LNCAP (cell line): ENCODE results near the gene MAMLD1.

ENCODE experiments used
- TF ChIP-seq, protein P1 (sequence below): fragments of 450-650 bp; IDR thresholded peaks from 2 replicates; pipeline ENCODE4 v1.5.1; 2017; ENCODE audit warnings: mild to moderate bottlenecking

Gene MAMLD1

DNA sequence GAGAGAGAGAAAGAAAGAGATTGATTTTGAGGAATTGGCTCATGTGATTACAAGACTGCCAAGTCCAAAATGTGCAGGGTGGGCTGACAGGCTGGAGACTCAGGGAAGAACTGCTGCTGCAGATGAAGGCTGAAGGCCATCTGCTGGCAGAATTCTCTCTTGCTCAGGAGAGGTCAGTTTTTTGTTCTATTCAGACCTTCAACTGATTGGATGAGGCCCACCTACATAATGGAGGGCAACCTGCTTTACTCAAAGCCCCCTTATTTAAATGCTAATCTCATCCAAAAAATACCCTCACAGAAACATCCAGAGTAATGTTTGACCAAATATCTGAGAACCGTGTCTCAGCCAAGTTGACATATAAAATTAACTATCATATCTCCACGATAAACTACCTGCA lies 38.2 kb upstream of the MAMLD1 start:
- TF ChIP-seq, protein P1, sequence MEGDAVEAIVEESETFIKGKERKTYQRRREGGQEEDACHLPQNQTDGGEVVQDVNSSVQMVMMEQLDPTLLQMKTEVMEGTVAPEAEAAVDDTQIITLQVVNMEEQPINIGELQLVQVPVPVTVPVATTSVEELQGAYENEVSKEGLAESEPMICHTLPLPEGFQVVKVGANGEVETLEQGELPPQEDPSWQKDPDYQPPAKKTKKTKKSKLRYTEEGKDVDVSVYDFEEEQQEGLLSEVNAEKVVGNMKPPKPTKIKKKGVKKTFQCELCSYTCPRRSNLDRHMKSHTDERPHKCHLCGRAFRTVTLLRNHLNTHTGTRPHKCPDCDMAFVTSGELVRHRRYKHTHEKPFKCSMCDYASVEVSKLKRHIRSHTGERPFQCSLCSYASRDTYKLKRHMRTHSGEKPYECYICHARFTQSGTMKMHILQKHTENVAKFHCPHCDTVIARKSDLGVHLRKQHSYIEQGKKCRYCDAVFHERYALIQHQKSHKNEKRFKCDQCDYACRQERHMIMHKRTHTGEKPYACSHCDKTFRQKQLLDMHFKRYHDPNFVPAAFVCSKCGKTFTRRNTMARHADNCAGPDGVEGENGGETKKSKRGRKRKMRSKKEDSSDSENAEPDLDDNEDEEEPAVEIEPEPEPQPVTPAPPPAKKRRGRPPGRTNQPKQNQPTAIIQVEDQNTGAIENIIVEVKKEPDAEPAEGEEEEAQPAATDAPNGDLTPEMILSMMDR: no peak

DNA sequence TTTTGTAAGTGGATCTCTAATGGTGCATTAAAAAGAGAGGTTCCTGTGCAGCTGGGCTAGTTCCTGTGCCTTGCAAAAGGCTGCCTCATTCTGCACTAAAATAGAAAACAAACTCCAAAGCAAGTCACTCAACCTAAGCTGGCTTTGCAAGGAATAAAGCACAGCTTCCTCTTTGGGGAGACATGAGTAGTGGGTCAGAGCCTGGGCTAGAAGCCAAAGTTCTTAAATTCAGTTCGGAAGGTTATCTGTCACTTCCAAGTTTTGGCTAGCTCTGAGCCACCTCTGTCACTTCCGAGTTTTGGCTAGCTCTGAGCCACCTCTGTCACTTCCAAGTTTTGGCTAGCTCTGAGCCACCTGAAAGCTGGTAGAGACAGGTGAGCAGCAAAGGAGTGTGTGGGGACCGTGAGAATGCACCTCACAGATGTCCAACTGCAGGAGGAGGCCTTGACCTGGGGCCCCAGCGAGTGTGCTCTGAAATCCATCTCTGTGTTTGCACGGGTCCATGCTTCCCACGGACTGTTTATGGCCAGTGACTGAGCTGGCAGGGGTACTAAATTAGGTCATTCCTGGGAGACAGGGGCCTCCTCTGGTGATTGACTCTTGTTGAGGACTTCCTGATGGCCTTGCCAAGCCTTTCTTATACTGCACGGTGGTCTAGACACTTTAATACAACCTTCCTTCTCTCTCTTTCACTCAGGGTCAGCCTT lies 36.4 kb upstream of the MAMLD1 start:
- TF ChIP-seq, protein P1: no peak

DNA sequence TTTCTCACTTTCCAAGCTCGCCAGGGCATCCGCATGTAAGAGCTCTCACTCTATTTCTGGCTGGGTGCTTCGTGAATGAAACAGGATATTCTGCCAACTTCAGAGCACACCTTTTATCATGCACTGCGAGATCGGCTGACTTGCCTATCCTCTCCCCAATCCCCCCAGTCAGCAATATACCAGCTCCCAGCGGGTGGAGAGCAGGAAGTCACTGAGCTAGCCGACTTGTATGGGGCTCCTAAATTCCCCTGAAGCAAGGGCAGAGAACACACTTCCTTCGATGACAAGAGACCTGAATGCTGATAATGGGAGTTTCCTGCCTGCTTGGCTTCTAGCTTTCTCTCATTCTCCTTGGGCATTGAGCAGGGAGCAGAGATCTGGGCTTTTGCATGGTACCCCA lies 33.8 kb upstream of the MAMLD1 start:
- TF ChIP-seq, protein P1: no peak

DNA sequence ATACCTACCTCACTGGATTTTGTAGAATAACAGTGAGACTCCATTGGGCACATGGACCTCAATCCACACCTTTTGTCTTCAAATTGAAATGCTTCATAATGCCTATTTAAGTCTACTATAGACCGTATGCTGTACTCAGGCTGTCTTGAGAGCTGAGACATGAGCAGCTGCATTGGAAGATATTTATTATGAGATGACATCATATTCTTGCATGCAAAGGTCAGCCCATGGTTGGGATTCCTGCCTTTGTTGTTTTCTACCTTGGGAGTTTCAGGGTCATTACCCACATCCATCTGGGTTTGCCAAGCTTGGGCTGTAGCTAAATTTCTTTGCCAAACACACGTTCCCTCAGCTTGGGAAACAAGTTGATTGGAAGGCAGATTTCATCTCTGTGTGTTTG lies 33.2 kb upstream of the MAMLD1 start:
- TF ChIP-seq, protein P1: no peak

DNA sequence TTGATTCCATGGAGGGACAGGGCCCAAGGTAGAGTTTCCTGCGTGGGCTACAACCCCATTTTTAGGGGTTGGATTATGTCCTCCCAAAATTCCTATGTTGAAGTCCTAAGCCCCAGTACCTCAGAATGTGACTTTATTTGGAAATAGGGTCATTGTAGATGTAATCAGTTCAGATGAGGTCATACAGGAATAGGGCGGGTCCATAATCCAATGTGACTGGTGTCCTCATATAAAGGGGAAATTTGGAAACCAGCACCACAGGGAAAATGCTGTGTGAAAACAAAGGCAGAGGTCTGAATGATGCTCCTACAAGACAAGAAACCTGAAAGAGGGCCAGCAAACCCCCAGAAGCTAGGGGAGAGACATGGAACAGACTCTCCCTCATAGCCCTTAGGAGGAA lies 31.1 kb upstream of the MAMLD1 start:
- TF ChIP-seq, protein P1: no peak

DNA sequence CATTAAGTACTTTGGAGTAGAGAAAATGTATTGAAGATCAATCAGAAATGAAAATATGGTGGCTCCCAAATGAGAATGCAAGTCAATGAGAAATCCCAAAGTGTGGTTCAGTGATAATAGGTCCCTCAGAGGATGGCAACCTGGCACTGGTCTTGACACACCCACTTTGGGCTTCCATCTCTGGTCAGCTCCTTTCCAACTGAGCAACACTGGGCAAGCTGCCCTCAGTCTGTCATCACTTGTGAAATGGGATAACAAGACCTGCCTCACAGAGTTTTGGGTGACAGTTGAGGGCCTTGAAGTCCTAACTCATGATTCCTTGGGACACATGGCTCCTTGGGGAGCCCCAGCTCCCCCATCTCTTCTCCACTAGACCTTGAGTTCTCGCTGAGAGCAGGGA lies 29.0 kb upstream of the MAMLD1 start:
- TF ChIP-seq, protein P1: no peak

DNA sequence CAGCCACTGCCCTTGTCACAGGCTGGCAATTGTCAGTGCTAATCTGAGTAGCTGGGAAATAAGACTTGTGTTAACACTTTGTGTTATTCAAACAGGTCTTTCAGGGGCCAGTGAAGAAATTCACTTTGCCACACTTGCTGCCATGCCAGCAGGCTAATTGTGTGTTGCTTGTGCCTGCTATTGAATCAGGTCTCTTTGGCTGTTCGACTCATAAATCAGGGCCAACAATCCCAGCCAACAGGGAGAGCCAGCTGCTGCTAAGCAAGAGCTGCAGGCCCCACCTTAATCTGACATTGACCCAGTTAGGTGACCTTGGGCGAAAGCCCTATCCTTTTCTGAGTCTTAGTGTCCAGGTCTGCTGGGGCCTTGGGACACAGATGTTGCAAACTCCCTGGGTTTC lies 28.1 kb upstream of the MAMLD1 start:
- TF ChIP-seq, protein P1: no peak

DNA sequence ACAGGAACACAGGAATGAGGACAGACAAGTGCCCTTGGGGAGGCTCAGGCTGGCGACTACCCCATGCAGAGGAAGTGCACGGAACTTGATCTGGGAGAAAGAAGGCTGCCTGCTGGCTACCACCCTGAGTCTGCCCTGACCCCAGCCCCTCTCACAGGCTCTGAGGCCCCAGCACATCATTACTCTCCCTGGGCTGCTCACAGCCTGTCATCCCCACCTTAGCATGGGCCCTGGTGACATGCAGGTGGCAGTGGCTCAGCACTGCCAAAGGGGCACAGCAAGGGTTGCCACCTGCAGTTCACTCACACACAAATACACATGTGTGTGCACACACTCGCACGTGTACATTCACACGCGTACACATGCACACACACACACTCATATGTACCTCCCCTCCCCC lies 26.1 kb upstream of the MAMLD1 start:
- TF ChIP-seq, protein P1: no peak
